IMR-90 (cell line): ENCODE data around the gene ACVR1. TPM values are rescaled to one million over a fixed set of nuclear protein-coding genes. Genes with fewer than 3 reads are reported as not detected.

Experiments
- ATAC-seq: fragments of 200-7000 bp; cut with Tn5 transposase; 2 replicates; pipeline ENCODE4 v1.9.1; 2020; ENCODE audit warnings: low read depth, mild to moderate bottlenecking, moderate library complexity
- BruUV-seq: library from RNA; stranded (reverse); fragments of 400-500 nt; replicated peaks from 2 replicates; lab custom pipeline; 2021; lab: Mats Ljungman, UMichigan
- CTCF ChIA-PET: fragments of 300-600 bp; formaldehyde crosslinking; extraction: SDS; loops from one replicate; lab custom pipeline; 2021; ENCODE audit warnings: antibody characterized with exemption; lab: Yijun Ruan, JAX
- POLR2A ChIA-PET: fragments of 300-600 bp; sonication (Branson Sonifier 250); formaldehyde crosslinking; loops from one replicate; lab custom pipeline; 2022; ENCODE audit warnings: antibody characterized with exemption; ENCODE audit not compliant: unreplicated experiment; lab: Charles Lee
- DNase-seq: peaks from one replicate; pipeline ENCODE4 v3.0.0; 2013
- H2AFZ ChIP-seq: replicated peaks from 2 replicates; pipeline ENCODE3; 2013; ENCODE audit warnings: low read length, mild to moderate bottlenecking; ENCODE audit not compliant: poor library complexity
- H2AK5ac ChIP-seq: 2 replicates; pipeline ENCODE4 v1.6.1; 2013; ENCODE audit warnings: low read depth, low read length, inconsistent platforms
- H2AK9ac ChIP-seq: replicated peaks from 2 replicates; pipeline ENCODE3; 2013; ENCODE audit warnings: mild to moderate bottlenecking, low read depth, low read length, moderate library complexity; ENCODE audit not compliant: poor library complexity
- H2BK120ac ChIP-seq: 2 replicates; pipeline ENCODE4 v1.6.1; 2013; ENCODE audit warnings: low read depth, low read length, inconsistent platforms
- H2BK15ac ChIP-seq: 3 replicates; pipeline ENCODE4 v1.6.1; 2013; ENCODE audit warnings: low read depth, low read length, inconsistent platforms
- H2BK20ac ChIP-seq: 2 replicates; pipeline ENCODE4 v1.6.1; 2013; ENCODE audit warnings: low read depth, mild to moderate bottlenecking, inconsistent platforms, low read length, moderate library complexity
- H2BK5ac ChIP-seq: 2 replicates; pipeline ENCODE4 v1.6.1; 2013; ENCODE audit warnings: mild to moderate bottlenecking, low read depth, low read length, inconsistent platforms; ENCODE audit not compliant: poor library complexity, severe bottlenecking
- H3K14ac ChIP-seq: replicated peaks from 2 replicates; pipeline ENCODE4 v1.6.1; 2013; ENCODE audit warnings: low read depth, low read length, inconsistent platforms
- H3K18ac ChIP-seq: 2 replicates; pipeline ENCODE4 v1.6.1; 2013; ENCODE audit warnings: low read depth, low read length, control low read depth
- H3K23ac ChIP-seq: 2 replicates; pipeline ENCODE4 v1.6.1; 2013; ENCODE audit warnings: low read depth, low read length, inconsistent platforms
- H3K27ac ChIP-seq: 2 replicates; pipeline ENCODE4 v1.5.1; 2013; ENCODE audit warnings: mild to moderate bottlenecking, control low read depth, low read length; ENCODE audit not compliant: insufficient read depth
- H3K27me3 ChIP-seq: 2 replicates; pipeline ENCODE4 v1.6.1; 2013; ENCODE audit warnings: low read length; ENCODE audit not compliant: control insufficient read depth, insufficient read depth
- H3K36me3 ChIP-seq: 2 replicates; pipeline ENCODE4 v1.6.1; 2013; ENCODE audit warnings: low read length, mixed read lengths; ENCODE audit not compliant: control insufficient read depth, insufficient read depth
- H3K4ac ChIP-seq: 2 replicates; pipeline ENCODE4 v1.6.1; 2013; ENCODE audit warnings: low read depth, low read length, inconsistent platforms
- H3K4me1 ChIP-seq: 2 replicates; pipeline ENCODE4 v1.6.1; 2013; ENCODE audit warnings: low read length, mixed read lengths; ENCODE audit not compliant: control insufficient read depth, insufficient read depth
- H3K4me2 ChIP-seq: 2 replicates; pipeline ENCODE4 v1.6.1; 2013; ENCODE audit warnings: low read depth, mild to moderate bottlenecking, control low read depth, low read length, moderate library complexity
- H3K4me3 ChIP-seq: 2 replicates; pipeline ENCODE4 v1.5.1; 2013; ENCODE audit warnings: low read depth, mild to moderate bottlenecking, control low read depth, low read length, moderate library complexity; ENCODE audit not compliant: insufficient read depth
- H3K56ac ChIP-seq: 2 replicates; pipeline ENCODE4 v1.6.1; 2013; ENCODE audit warnings: low read length, inconsistent platforms; ENCODE audit not compliant: insufficient read depth; ENCODE audit errors: extremely low read depth
- H3K79me1 ChIP-seq, 2 experiments: 2 replicates each; pipeline ENCODE4 v1.6.1; 2013; ENCODE audit warnings: low read length in 2 of 2, inconsistent platforms in 1 of 2, low read depth in 1 of 2
- H3K9ac ChIP-seq: 2 replicates; pipeline ENCODE4 v1.6.1; 2013; ENCODE audit warnings: low read depth, low read length, control low read depth
- H3K9me1 ChIP-seq: 2 replicates; pipeline ENCODE4 v1.6.1; 2013; ENCODE audit warnings: low read length, inconsistent platforms; ENCODE audit not compliant: insufficient read depth
- H3K9me3 ChIP-seq: 2 replicates; pipeline ENCODE4 v1.6.1; 2013; ENCODE audit warnings: low read length; ENCODE audit not compliant: control insufficient read depth, insufficient read depth
- H4K20me1 ChIP-seq: 2 replicates; pipeline ENCODE4 v1.6.1; 2013; ENCODE audit warnings: low read length, inconsistent platforms; ENCODE audit not compliant: insufficient read depth
- H4K5ac ChIP-seq: 2 replicates; pipeline ENCODE4 v1.6.1; 2013; ENCODE audit warnings: mild to moderate bottlenecking, low read depth, low read length, control low read depth
- H4K8ac ChIP-seq, 2 experiments: 2 replicates each; pipeline ENCODE4 v1.6.1; 2013; ENCODE audit warnings: low read depth in 2 of 2, low read length in 2 of 2, control low read depth in 1 of 2, inconsistent platforms in 1 of 2
- H4K91ac ChIP-seq: 2 replicates; pipeline ENCODE4 v1.6.1; 2013; ENCODE audit warnings: low read depth, low read length, inconsistent platforms; ENCODE audit not compliant: insufficient read depth
- BHLHE40 ChIP-seq: fragments of 150-350 bp; IDR thresholded peaks from 2 replicates; pipeline ENCODE4 v1.6.1; 2016; ENCODE audit warnings: mild to moderate bottlenecking, low read depth, low read length
- CEBPB ChIP-seq: IDR thresholded peaks from 2 replicates; pipeline ENCODE4 v1.6.1; 2012; ENCODE audit warnings: low read depth, low read length, improper control_type of control experiment
- CHD1 ChIP-seq: IDR thresholded peaks from 2 replicates; pipeline ENCODE4 v1.6.1; 2012; ENCODE audit warnings: low read depth, low read length, improper control_type of control experiment
- FOS ChIP-seq: fragments of 150-350 bp; IDR thresholded peaks from 2 replicates; pipeline ENCODE4 v1.6.1; 2016; ENCODE audit warnings: low read depth, low read length
- MAFK ChIP-seq: IDR thresholded peaks from 2 replicates; pipeline ENCODE4 v1.6.1; 2012; ENCODE audit warnings: low read depth, low read length, improper control_type of control experiment
- MAZ ChIP-seq: IDR thresholded peaks from 2 replicates; pipeline ENCODE4 v1.6.1; 2012; ENCODE audit warnings: low read depth, mild to moderate bottlenecking, low read length, improper control_type of control experiment, moderate library complexity, borderline replicate concordance
- MXI1 ChIP-seq: IDR thresholded peaks from 2 replicates; pipeline ENCODE4 v1.6.1; 2012; ENCODE audit warnings: low read depth, mild to moderate bottlenecking, low read length, moderate library complexity, borderline replicate concordance
- NFE2L2 ChIP-seq: fragments of 150-350 bp; IDR thresholded peaks from 2 replicates; pipeline ENCODE4 v1.6.1; 2016; ENCODE audit warnings: low read depth, mild to moderate bottlenecking, low read length
- POLR2A ChIP-seq: IDR thresholded peaks from 2 replicates; pipeline ENCODE4 v1.6.1; 2012; ENCODE audit warnings: mild to moderate bottlenecking, low read depth, low read length
- RAD21 ChIP-seq: IDR thresholded peaks from 2 replicates; pipeline ENCODE4 v1.6.1; 2012; ENCODE audit warnings: low read length, improper control_type of control experiment
- RCOR1 ChIP-seq: IDR thresholded peaks from 2 replicates; pipeline ENCODE4 v1.6.1; 2012; ENCODE audit warnings: mild to moderate bottlenecking, low read length, improper control_type of control experiment; ENCODE audit not compliant: insufficient replicate concordance
- RFX5 ChIP-seq: IDR thresholded peaks from 2 replicates; pipeline ENCODE4 v1.8.0; 2012; ENCODE audit warnings: low read depth, mild to moderate bottlenecking, low read length, moderate library complexity
- SMC3 ChIP-seq: fragments of 150-350 bp; IDR thresholded peaks from 2 replicates; pipeline ENCODE4 v1.6.1; 2016; ENCODE audit warnings: low read depth, mild to moderate bottlenecking, antibody characterized with exemption, low read length, moderate library complexity
- WGBS, 2 experiments: methylation state at CpG; one replicate each; pipeline versions ENCODE4 v1.1.5 to v1.1.7; 2013; ENCODE audit warnings: missing lambda C conversion rate in 2 of 2; ENCODE audit not compliant: insufficient read length in 1 of 2; ENCODE audit errors: extremely low coverage in 2 of 2; 5-methylcytosine and 5-hydroxymethylcytosine counted together
- dilution Hi-C: fragments of 300-500 bp; cut with HindIII; formaldehyde crosslinking; loops from one replicate; pipeline ENCODE4 v1.14.3; 2018; ENCODE audit warnings: low sequenced_read_pairs; ENCODE audit not compliant: unreplicated experiment
- in situ Hi-C: fragments of 300-500 bp; cut with MboI; formaldehyde crosslinking; loops from 3 replicates; pipeline ENCODE4 v1.14.3; 2019; ENCODE audit warnings: low sequenced_read_pairs, inconsistent platforms, mixed read lengths
- intact Hi-C: fragments of 100-400 bp; cut with micrococcal nuclease; formaldehyde crosslinking; loops from 2 replicates; pipeline ENCODE4 v1.10.0; 2022
- polyA plus RNA-seq, 3 experiments: library from polyadenylated mRNA; depleted of rRNA; stranded (reverse); fragments of >200 nt; gene quantifications; 2 replicates each; pipeline ENCODE4 v1.2.3, GENCODE V29; 2012; ENCODE audit warnings: low replicate concordance in 1 of 3
- total RNA-seq: library from RNA; depleted of rRNA; stranded (reverse); fragments of >200 nt; gene quantifications from 2 replicates; pipeline ENCODE4 v1.2.3, GENCODE V29; 2012
- TF ChIP-seq, protein P1 (sequence below): fragments of 150-350 bp; IDR thresholded peaks from 2 replicates; pipeline ENCODE4 v1.6.1; 2017; ENCODE audit warnings: mild to moderate bottlenecking, antibody characterized with exemption, low read length, low read depth
- TF ChIP-seq, protein P2 (sequence below): fragments of 150-350 bp; IDR thresholded peaks from 2 replicates; pipeline ENCODE4 v1.6.1; 2016; ENCODE audit warnings: low read depth, mild to moderate bottlenecking, low read length, moderate library complexity, borderline replicate concordance
- TF ChIP-seq, protein P3 (sequence below): conservative IDR thresholded peaks from 2 replicates; pipeline ENCODE4 v1.5.1; 2012; ENCODE audit warnings: mild to moderate bottlenecking, low read depth, low read length, improper control_type of control experiment

ACVR1 gene
- total and polyA plus RNA-seq, 2 of the 4 experiments (the other 2 are of a cell fraction) = 21.1 to 40.8 TPM

DNA sequence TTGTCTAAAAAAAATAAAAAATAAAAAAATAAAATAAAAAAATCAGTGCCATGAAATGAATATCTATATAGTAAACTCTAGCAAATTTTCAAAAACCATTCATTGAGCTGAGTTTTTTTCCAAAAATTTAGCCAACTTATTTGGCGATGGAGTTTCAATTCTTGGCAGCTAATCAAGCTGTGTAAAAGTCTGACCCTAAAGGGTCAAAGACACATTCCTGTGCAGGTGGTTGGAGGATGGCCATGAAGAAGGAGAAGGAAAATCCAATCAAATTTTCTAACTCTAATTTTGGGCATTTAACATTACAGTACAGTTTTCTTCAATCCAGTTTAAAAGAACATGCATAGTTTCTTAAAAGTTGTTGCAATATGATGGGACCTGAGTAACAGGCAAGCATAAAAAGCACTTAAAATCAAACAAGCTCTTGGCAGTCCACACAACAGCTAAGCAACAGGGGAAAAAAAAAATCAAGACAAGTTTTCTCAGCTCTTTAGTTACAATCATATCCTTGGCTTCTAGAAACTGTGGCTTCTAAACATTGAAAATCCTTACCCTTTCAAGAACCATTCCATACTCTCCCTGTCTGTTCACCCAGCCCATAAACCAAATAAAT lies 54.5 kb downstream of the ACVR1 start:
- in situ Hi-C loops = no loop called here
- dilution Hi-C loops = no loop called here
- no peak overlapping the region for H3K4ac ChIP-seq

More for the DNA sequence above, 54.5 kb downstream of the ACVR1 start:
- H2BK15ac ChIP-seq = no peak overlapping the region
- H3K14ac ChIP-seq = no peak overlapping the region
- no peak overlapping the region for H2AK9ac ChIP-seq
- TF ChIP-seq RAD21 = no peak
- TF ChIP-seq RFX5 = no peak
- no peak for TF ChIP-seq NFE2L2
- TF ChIP-seq RCOR1 = no peak
- TF ChIP-seq, protein P1, sequence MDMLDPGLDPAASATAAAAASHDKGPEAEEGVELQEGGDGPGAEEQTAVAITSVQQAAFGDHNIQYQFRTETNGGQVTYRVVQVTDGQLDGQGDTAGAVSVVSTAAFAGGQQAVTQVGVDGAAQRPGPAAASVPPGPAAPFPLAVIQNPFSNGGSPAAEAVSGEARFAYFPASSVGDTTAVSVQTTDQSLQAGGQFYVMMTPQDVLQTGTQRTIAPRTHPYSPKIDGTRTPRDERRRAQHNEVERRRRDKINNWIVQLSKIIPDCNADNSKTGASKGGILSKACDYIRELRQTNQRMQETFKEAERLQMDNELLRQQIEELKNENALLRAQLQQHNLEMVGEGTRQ = no peak
- TF ChIP-seq CHD1 = no peak
- no peak for TF ChIP-seq SMC3
- TF ChIP-seq FOS = no peak
- no peak for TF ChIP-seq MXI1
- no peak for TF ChIP-seq MAFK
- no peak for TF ChIP-seq MAZ
- TF ChIP-seq, protein P2, sequence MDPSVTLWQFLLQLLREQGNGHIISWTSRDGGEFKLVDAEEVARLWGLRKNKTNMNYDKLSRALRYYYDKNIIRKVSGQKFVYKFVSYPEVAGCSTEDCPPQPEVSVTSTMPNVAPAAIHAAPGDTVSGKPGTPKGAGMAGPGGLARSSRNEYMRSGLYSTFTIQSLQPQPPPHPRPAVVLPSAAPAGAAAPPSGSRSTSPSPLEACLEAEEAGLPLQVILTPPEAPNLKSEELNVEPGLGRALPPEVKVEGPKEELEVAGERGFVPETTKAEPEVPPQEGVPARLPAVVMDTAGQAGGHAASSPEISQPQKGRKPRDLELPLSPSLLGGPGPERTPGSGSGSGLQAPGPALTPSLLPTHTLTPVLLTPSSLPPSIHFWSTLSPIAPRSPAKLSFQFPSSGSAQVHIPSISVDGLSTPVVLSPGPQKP = no peak
- TF ChIP-seq BHLHE40 = no peak
- no peak for TF ChIP-seq CEBPB
- TF ChIP-seq, protein P3, sequence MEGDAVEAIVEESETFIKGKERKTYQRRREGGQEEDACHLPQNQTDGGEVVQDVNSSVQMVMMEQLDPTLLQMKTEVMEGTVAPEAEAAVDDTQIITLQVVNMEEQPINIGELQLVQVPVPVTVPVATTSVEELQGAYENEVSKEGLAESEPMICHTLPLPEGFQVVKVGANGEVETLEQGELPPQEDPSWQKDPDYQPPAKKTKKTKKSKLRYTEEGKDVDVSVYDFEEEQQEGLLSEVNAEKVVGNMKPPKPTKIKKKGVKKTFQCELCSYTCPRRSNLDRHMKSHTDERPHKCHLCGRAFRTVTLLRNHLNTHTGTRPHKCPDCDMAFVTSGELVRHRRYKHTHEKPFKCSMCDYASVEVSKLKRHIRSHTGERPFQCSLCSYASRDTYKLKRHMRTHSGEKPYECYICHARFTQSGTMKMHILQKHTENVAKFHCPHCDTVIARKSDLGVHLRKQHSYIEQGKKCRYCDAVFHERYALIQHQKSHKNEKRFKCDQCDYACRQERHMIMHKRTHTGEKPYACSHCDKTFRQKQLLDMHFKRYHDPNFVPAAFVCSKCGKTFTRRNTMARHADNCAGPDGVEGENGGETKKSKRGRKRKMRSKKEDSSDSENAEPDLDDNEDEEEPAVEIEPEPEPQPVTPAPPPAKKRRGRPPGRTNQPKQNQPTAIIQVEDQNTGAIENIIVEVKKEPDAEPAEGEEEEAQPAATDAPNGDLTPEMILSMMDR = no peak
- TF ChIP-seq POLR2A = no peak
- H2BK5ac ChIP-seq = no peak overlapping the region
- H3K9ac ChIP-seq = no peak overlapping the region
- H3K4me1 ChIP-seq = peaks cover 2% of the 10 kb centered on the region; the same call in 1 of the 2 replicates
- no peak overlapping the region for H3K56ac ChIP-seq
- no peak overlapping the region for H3K4me2 ChIP-seq
- no peak overlapping the region for H4K91ac ChIP-seq
- peaks cover 13% of the 10 kb centered on the region for H3K36me3 ChIP-seq
- H3K27ac ChIP-seq = no peak overlapping the region
- H4K20me1 ChIP-seq = peaks cover 4% of the 10 kb centered on the region; the same call in 1 of the 2 replicates
- no peaks in the 10 kb centered on the region for H3K9me3 ChIP-seq
- peaks cover 26 to 71% of the 10 kb centered on the region in 2 experiments; a peak in 3 of 4 replicates for H3K79me1 ChIP-seq
- no peak overlapping the region for H3K23ac ChIP-seq
- no peaks in the 10 kb centered on the region for H3K27me3 ChIP-seq
- no peak overlapping the region for H2AK5ac ChIP-seq
- no peak for ATAC-seq
- POLR2A ChIA-PET = no interaction called here
- no peak overlapping the region for H2BK20ac ChIP-seq
- H4K8ac ChIP-seq = no peak overlapping the region
- no peak overlapping the region for H2AFZ ChIP-seq
- H3K9me1 ChIP-seq = peaks cover 8% of the 10 kb centered on the region
- no peak for DNase-seq
- H3K4me3 ChIP-seq = no peak overlapping the region
- no CpG with 5 or more reads among the region's 1 CpG for WGBS, 2 experiments
- CTCF ChIA-PET = interaction anchor here (1.0 kb wide), 1 partner anchor 48 kb away, joined by 3 read pairs; no protein-coding TSS in a partner anchor
- intact Hi-C loops = no loop called here
- H2BK120ac ChIP-seq = no peak overlapping the region
- no peak overlapping the region for H4K5ac ChIP-seq
- BruUV-seq = no TSS peak
- no peak overlapping the region for H3K18ac ChIP-seq
